ENCODE data around the gene SYCE1. TPM values are rescaled to one million over a fixed set of nuclear protein-coding genes. Genes with fewer than 3 reads are reported as not detected.
"Not testable (repeated sequence)": the region's sequence is repeated elsewhere in the genome, so short reads cannot be mapped to it uniquely, and the experiment has no call there.

Gene SYCE1
- total RNA-seq, 1 donor from 2014 or later = not detected

- TF ChIP-seq, protein P1, sequence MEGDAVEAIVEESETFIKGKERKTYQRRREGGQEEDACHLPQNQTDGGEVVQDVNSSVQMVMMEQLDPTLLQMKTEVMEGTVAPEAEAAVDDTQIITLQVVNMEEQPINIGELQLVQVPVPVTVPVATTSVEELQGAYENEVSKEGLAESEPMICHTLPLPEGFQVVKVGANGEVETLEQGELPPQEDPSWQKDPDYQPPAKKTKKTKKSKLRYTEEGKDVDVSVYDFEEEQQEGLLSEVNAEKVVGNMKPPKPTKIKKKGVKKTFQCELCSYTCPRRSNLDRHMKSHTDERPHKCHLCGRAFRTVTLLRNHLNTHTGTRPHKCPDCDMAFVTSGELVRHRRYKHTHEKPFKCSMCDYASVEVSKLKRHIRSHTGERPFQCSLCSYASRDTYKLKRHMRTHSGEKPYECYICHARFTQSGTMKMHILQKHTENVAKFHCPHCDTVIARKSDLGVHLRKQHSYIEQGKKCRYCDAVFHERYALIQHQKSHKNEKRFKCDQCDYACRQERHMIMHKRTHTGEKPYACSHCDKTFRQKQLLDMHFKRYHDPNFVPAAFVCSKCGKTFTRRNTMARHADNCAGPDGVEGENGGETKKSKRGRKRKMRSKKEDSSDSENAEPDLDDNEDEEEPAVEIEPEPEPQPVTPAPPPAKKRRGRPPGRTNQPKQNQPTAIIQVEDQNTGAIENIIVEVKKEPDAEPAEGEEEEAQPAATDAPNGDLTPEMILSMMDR (IDR thresholded peaks at IDR 0.05; ENCODE audit: insufficient read depth, low read length, severe bottlenecking) = peak; percentile 85
- DNase-seq (ENCODE audit: low read depth) (peak; percentile 22), FAIRE-seq (peak; percentile 81)
- H3K36me3 ChIP-seq (ENCODE audit: control insufficient read depth, insufficient read depth, low read length) = no peaks in the 10 kb centered on the region
- peak overlapping the region; percentile 19 for H3K4me3 ChIP-seq (ENCODE audit: low read depth, low read length)
- no peaks in the 10 kb centered on the region for H3K27me3 ChIP-seq (ENCODE audit: control insufficient read depth, insufficient read depth, low read length)
Measured at GRCh38 chr10:133520193-133520738, 45.1 kb downstream of the SYCE1 start.

- H3K36me3 ChIP-seq (ENCODE audit: control insufficient read depth, insufficient read depth, low read length); DNase-seq (ENCODE audit: low read depth); H3K4me3 ChIP-seq (ENCODE audit: low read depth, low read length); H3K27me3 ChIP-seq (ENCODE audit: control insufficient read depth, insufficient read depth, low read length); FAIRE-seq: not testable (repeated sequence)
Measured at GRCh38 chr10:133518517-133518916, 46.9 kb downstream of the SYCE1 start.

DNA sequence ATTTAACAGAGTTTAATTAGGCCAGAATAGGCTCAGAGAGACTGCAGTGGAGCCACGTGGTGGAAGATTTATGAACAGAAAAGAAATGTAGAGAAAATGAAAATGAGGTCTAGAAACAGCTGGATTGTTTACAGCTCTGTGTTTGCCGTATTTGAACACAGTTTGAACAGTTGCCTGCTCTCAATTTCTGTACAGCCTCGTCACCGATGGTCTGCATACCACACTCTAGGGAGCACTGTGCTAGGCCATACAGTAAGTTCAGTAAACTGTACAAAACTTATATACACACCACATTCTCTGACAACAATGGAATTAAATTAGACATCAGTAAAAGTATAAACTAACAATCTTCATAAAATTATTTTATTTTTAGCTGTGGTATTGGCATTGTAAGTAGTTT lies 49.3 kb downstream of the SYCE1 start:
- FAIRE-seq (no peak), DNase-seq (ENCODE audit: low read depth) (no peak)
- TF ChIP-seq, protein P1 (IDR thresholded peaks at IDR 0.05; ENCODE audit: insufficient read depth, low read length, severe bottlenecking) = no peak
- Histone ChIP-seq H3K4me3 (ENCODE audit: low read depth, low read length) (no peak overlapping the region), H3K36me3 (ENCODE audit: control insufficient read depth, insufficient read depth, low read length) (no peaks in the 10 kb centered on the region), H3K27me3 (ENCODE audit: control insufficient read depth, insufficient read depth, low read length) (no peaks in the 10 kb centered on the region)

- FAIRE-seq = no peak
Measured at GRCh38 chr10:133515471-133515870, 49.9 kb downstream of the SYCE1 start.

DNA sequence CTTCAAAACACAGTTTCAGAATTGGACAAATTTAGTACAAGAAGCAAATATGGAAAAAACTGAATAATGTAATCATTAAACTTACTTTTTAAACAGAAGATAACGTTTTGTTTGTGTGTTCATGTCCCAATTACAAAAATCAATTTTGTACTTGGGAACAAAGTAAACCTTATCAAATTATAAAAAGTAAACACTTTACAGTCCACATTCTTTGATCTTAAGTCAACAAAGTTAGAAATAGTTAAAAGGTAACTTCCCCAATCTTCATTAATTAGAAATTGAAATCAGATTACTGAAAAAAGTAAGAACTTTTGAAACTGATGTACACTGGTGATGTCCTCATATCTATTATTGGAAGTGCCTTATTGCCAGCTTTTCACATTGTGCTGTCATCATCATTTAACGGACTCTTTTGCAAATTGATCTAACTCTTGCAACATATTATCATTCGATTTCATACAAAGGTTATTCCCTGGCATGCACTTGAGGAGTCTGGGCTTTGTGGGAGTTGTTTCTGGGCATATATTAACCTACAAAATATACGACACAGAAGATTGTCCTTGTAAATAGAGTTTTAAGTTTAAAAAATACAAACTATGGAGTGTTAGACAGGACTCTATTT lies 53.4 kb downstream of the SYCE1 start:
- DNase-seq (ENCODE audit: low read depth) (no peak), FAIRE-seq (no peak)
- H3K36me3 ChIP-seq (ENCODE audit: control insufficient read depth, insufficient read depth, low read length) = no peaks in the 10 kb centered on the region
- TF ChIP-seq, protein P1 (IDR thresholded peaks at IDR 0.05; ENCODE audit: insufficient read depth, low read length, severe bottlenecking) = no peak
- no peak overlapping the region for H3K4me3 ChIP-seq (ENCODE audit: low read depth, low read length)
- H3K27me3 ChIP-seq (ENCODE audit: control insufficient read depth, insufficient read depth, low read length) = no peaks in the 10 kb centered on the region

More at GRCh38 chr10:133515471-133515870, 49.9 kb downstream of the SYCE1 start:
- TF ChIP-seq, protein P1 (IDR thresholded peaks at IDR 0.05; ENCODE audit: insufficient read depth, low read length, severe bottlenecking) = no peak
- no peak overlapping the region for H3K4me3 ChIP-seq (ENCODE audit: low read depth, low read length)
- H3K36me3 ChIP-seq (ENCODE audit: control insufficient read depth, insufficient read depth, low read length) = no peaks in the 10 kb centered on the region
- no peaks in the 10 kb centered on the region for H3K27me3 ChIP-seq (ENCODE audit: control insufficient read depth, insufficient read depth, low read length)
- no peak for DNase-seq (ENCODE audit: low read depth)

DNA sequence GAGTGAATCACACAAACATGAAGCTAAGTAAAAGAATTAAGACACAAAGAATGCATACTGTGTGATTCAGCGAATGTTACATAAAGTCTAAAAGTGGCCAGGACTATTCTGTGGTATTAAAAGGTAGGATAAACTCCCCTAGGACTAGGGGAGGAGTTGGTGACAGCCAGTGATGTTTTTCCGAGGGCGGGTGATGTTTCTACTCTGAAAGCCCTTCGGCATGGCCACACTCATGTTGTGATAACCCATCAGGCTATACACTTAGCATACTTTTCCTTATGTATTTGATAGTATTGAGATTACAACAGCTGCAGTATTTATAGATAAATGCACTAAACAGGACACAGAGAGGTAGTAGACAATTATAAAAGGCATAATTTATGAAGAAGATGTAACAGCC lies 54.0 kb downstream of the SYCE1 start:
- TF ChIP-seq, protein P1 (IDR thresholded peaks at IDR 0.05; ENCODE audit: insufficient read depth, low read length, severe bottlenecking) = no peak
- FAIRE-seq = no peak
- no peaks in the 10 kb centered on the region for H3K36me3 ChIP-seq (ENCODE audit: control insufficient read depth, insufficient read depth, low read length)
- no peak for DNase-seq (ENCODE audit: low read depth)
- no peak overlapping the region for H3K4me3 ChIP-seq (ENCODE audit: low read depth, low read length)
- H3K27me3 ChIP-seq (ENCODE audit: control insufficient read depth, insufficient read depth, low read length) = no peaks in the 10 kb centered on the region
